ENCODE measurements around the gene AKAP17A.

The AKAP17A gene

DNA sequence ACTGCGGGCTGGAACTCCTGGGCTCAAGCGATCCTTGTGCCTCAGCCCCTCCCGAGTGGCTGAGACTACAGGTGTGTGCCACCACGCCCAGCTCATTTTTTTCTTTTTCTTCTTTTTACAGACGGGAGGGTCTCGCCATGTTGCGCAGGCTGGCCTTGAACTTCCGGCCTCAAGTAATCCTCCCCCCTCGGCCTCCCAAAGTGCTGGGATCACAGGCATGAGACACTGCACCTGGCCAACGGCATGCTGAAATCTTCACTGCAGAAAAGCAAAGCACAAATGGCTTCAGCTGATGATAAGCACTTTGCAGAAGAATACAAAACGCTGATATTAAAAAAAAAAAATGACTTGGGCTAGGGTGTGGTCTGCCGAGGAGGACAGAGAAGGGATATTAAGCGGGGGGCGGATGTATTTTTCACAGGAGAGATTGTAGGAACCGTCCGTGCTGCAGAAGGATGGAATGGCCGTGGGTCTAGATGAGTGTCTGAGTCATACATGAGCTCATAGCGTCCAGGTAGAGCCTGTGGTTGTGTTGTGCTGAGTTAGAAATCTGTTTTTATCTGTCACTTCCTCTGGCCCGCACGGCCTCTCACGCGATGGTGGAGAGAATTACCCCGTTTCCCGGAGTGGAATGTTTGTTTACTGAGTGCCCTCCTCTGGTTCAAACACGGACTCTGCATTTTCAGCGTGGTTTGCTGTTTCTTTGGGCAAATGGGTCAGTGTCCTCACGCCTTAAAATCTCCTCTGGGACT, 8.5 kb upstream of the AKAP17A start:
- DNase-seq (ENCODE audit: low spot score), result no peak

GRCh38 chrX:1584237-1585011, 7.0 kb upstream of the AKAP17A start:
- no peak for DNase-seq (ENCODE audit: low spot score)

GRCh38 chrX:1587161-1587560, 4.2 kb upstream of the AKAP17A start:
- DNase-seq (ENCODE audit: low spot score), result no peak

DNA sequence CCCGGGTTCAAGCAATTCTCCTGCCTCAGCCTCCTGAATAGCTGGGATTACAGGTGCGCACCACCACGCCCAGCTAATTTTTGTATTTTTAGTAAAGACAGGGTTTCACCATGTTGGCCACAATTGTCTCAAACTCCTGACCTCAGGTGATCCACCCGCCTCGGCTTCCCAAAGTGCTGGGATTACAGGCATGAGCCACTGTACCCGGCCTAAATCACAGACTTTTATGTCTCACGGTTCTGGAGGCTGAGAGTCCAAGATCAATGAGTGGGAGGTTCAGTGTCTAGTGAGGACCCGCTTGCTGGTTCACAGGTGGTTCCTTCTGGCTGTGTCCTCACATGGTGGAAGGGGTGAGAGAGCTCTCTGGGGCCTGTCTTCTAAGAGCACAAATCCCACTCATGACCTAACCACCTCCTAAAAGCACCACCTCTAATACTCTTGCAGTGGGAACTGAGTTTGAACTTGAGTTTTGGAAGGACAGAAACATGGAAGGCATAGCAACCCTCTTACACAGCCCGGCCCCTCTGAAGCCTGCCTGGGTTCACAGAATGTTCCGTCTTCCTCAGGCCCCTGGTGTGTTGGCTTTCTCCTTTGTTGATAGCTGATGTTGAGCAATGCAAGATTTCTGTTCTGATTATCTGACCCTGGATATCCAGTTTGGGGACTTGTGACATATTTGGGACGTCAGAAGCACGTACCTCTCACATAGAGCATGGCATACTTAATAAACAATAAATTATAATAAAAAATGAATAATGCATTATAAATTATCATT, 1.9 kb upstream of the AKAP17A start:
- no peak for DNase-seq (ENCODE audit: low spot score)

DNA sequence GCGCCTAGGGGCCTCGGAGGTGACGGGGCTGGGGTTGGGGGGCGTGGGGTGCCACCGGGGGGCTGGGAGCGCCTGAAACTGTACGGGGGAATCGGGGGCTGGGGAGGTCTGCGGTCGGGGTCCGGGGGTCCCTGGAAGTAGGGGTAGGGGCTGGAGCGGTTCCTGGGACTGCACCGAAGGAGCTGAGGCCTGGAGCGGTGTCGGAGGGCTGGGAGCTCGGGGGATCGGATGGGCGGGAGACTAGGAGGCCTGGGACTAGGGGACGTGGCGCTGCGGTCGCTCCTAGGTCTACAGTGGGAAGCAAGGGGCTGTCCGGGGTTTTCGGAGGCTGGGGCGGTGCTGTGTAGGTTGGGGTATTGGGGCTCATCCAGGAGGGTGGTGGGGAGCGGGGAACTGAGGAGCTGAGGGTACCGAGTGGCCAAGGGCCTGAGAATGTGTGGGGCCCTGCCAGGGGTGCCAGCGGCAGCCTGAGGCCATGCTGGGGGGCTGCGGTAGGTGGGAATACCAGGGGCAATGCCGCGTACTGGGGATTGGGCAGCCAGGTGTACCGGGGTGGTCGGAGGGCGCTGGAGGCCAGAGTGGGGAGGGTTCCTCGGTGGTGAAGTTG, 562 bp downstream of the AKAP17A start:
- peak; percentile 55 for DNase-seq (ENCODE audit: low spot score)

- DNase-seq (ENCODE audit: low spot score), result peak; percentile 58
Measured at GRCh38 chrX:1592470-1593142, 1.2 kb downstream of the AKAP17A start.

GRCh38 chrX:1593286-1594271, 2.2 kb downstream of the AKAP17A start:
- DNase-seq (ENCODE audit: low spot score), result peak; percentile 36

DNA sequence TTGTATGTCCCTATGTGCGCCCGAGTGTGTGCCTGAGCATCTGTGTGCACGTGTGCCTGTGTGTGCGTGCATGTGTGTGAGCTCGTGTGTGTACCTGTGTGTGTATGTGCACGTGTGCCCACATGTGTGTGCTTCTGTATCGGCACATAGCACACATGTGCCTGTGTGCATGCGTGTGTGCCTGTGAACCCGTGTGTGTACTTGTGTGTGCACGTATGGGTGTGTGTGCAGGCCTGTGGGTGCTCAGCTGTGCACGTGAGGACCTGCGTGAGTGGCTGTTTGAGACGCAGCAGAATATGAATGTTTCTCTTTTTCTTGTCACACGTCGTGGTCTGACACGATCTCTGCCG, 4.3 kb downstream of the AKAP17A start:
- DNase-seq (ENCODE audit: low spot score), result no peak

DNA sequence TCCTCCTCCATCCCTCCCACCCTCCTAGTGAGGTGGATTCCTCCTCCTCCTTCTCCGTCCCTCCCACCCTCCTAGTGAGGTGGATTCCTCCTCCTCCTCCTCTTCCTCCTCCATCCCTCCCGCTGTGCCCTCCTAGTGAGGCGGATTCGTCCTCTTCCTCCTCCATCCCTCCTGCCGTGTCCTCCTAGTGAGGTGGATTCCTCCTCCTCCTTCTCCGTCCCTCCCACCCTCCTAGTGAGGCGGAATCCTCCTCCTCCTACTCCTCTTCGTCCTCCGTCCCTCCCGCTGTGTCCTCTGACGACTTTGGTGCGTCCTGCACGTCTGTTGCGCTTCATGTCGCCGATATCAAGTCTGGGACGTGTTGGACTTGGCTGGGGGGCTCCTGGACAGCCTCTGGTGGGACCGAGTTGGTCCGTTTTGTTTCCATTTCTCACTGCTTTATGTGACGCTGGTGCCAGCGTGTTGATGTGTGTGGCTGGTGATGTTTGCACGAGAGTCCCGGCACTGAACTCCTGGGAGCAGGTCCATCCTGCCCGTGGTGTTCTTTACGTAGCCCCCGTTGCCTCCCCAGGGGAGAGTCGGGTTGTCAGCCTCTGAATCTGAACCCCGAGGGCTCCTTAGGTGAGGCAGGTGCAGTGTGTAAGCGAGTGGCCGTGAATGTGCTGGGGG, 5.4 kb downstream of the AKAP17A start:
- DNase-seq (ENCODE audit: low spot score), result no peak

DNA sequence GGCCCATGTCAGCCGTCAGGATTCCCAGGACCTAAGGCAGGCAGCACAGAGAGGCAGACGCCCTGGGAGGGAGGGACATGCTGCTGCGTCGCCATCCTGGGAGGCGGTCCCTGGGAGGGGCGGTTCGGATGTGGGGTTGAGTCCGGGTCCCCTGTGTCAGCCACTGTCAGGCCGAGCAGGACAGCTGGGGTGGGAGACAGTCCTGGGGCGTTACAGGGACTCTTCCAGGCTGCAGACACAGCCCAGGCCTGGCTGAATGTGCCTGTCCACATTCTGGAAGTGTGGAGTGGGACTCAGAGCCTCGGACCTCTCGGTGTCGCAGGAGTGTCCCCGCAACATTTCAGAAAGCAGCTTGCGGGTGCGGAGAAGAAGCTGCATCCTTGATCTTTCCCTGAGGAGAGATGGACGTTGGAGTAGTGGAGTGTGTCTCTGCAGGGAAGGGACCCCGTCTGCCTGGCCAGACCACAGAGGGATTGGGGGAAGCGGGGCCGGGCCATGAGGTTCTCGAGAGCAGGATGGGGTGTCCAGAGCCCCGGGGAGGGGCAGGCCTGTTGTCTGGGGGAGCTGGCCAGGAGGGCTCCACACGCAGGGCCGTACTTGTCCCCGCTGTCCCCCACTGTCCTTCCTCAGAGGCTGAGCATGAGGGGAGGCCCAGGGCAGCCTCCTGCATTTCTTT, 6.1 kb downstream of the AKAP17A start:
- DNase-seq (ENCODE audit: low spot score), result no peak

DNA sequence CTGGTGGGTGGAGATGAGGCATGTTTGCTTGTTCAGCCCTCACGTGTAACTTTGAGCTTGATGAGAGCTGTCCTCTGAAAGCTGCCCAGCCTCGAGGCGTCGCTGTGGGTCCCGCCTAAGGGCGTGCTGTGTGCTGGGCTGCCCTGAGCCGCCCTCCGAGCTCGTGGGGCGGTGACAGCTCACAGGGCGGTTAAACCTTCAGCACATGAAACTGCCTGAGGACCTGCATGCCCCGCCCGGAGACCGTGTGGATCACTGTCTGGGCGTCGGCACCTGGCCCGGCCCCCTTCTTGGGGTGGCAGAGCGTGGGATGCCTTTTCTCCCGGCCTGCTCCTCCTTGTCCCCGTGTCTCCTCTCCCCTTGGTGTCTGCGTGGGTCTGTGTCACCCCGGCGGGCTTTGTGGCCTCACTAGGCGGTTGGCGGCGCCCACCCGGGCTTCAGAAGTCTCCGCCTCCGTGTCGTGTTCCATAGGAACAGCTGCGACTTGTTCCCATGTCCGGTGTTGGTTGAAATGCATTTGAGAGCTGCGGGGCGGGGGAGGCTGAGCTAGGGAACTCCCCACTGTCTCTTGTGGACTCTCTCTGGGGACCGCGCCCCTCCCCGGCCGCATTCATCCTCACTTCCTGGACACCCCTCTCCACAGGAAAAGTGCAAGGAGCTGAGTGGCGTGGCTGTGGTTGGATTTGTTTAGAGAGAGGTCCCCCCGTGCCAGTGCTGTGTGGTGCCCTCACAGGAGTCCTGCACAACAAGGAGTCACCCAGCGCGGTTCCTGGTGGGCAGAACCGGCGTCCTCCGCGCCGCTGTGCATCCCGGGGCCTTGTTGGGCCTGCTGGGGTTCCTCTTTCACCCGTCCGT, 6.8 kb downstream of the AKAP17A start:
- DNase-seq (ENCODE audit: low spot score), result no peak

DNA sequence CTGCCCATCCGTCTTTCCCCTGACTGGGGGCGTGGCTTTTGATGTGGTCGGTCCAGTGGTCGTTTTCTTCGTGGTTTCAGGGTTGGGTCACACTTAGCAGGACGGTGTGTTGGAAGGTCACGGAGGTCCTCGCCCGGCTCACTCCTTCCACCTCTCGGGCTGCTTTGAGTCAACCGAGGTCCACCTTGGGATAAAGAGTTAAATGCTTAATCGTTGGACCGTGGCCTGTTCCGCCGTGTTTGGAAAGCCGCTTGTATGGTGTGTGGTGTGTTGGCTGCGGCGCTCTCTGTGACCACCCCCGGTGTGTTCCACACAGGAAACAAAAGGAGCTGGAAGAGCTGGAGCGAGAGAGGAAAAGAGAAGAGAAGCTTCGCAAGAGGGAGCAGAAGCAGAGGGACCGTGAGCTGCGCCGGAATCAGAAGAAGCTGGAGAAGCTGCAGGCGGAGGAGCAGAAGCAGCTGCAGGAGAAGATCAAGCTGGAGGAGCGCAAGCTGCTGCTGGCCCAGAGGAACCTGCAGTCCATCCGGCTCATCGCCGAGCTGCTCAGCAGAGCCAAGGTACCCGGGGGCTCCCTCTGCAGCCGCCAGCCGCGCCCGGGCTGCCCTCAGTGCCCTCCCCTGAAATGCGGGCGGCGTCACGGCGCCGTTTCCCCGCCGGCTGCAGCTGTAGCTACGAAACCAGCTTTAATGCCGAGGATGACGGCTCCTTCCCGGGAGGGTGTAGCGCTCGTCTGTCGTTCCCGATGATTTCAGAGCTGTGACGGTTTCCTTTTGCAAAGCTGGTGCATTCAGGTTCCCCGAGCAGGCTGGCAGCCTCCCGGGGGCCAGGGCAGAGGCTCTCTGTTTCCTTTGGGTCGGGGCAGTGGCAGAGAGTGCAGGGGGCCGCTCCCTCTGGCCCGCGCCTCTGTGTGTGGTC, 7.7 kb downstream of the AKAP17A start:
- DNase-seq (ENCODE audit: low spot score), result no peak

- DNase-seq (ENCODE audit: low spot score), result no peak
Measured at GRCh38 chrX:1599791-1600405, 8.5 kb downstream of the AKAP17A start.

GRCh38 chrX:1600406-1601050, 9.1 kb downstream of the AKAP17A start:
- no peak for DNase-seq (ENCODE audit: low spot score)

GRCh38 chrX:1601051-1601767, 9.8 kb downstream of the AKAP17A start:
- DNase-seq (ENCODE audit: low spot score), result no peak

DNA sequence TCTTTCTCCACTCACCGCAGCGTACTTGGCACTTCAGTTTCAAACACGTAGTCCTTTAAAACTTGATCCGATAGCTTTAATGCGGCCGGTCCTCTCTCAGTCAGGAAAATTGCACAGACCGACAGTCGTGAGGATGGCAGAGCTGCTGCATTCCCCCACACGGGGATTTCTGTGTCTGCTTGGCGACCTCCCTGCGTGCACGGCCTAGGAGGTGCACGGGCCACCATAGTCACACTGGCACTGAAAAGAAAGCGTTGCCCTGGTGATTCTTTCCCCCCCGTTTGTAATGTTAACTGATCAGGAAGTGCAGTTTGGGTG, 10.3 kb downstream of the AKAP17A start:
- DNase-seq (ENCODE audit: low spot score), result no peak

Data from hepatic stellate cell (primary cell).